WTC11 (cell line): ENCODE data around the gene MORC4. TPM values are rescaled to one million over a fixed set of nuclear protein-coding genes. Genes with fewer than 3 reads are reported as not detected.

Experiments used
- ATAC-seq: fragments of 200-7000 bp; cut with Tn5 transposase; 2 replicates; pipeline ENCODE4 v1.10.0; 2021; ENCODE audit warnings: mild to moderate bottlenecking, moderate library complexity
- CTCF ChIA-PET: fragments of 300-600 bp; sonication (Branson Sonifier 250); formaldehyde crosslinking; loops from one replicate; lab custom pipeline; 2021; ENCODE audit warnings: antibody characterized with exemption; lab: Charles Lee
- POLR2A ChIA-PET: fragments of 350-600 bp; sonication (Branson Sonifier 250); formaldehyde crosslinking; loops from one replicate; lab custom pipeline; 2021; ENCODE audit warnings: antibody characterized with exemption; lab: Charles Lee
- DNase-seq: peaks from one replicate; pipeline ENCODE4 v3.0.0; 2021; ENCODE audit warnings: low spot score
- H3K27ac Mint-ChIP-seq: 2 replicates; pipeline ENCODE4 v1.8.0; 2021; ENCODE audit warnings: mixed read lengths
- H3K27me3 Mint-ChIP-seq: 2 replicates; pipeline ENCODE4 v1.8.0; 2021; ENCODE audit warnings: low read depth, mild to moderate bottlenecking, moderate library complexity, mixed read lengths
- H3K36me3 Mint-ChIP-seq: 2 replicates; pipeline ENCODE4 v1.8.0; 2021; ENCODE audit warnings: mixed read lengths
- H3K4me1 Mint-ChIP-seq: 2 replicates; pipeline ENCODE4 v1.8.0; 2022; ENCODE audit warnings: mixed read lengths
- H3K4me3 Mint-ChIP-seq: 2 replicates; pipeline ENCODE4 v1.8.0; 2021; ENCODE audit warnings: mild to moderate bottlenecking, moderate library complexity, mixed read lengths
- H3K9me3 Mint-ChIP-seq: 2 replicates; pipeline ENCODE4 v1.8.0; 2021; ENCODE audit warnings: mixed read lengths
- ATF1 ChIP-seq: sonication (generic); formaldehyde crosslinking; IDR thresholded peaks from 2 replicates; pipeline ENCODE4 v1.8.1; 2023; ENCODE audit warnings: mild to moderate bottlenecking, moderate library complexity, missing genetic modification reagents
- CBFB ChIP-seq: sonication (generic); formaldehyde crosslinking; IDR thresholded peaks from 2 replicates; pipeline ENCODE4 v1.8.1; 2022; ENCODE audit warnings: mild to moderate bottlenecking, low read depth, missing genetic modification reagents
- CREB1 ChIP-seq: sonication (generic); formaldehyde crosslinking; IDR thresholded peaks from 2 replicates; pipeline ENCODE4 v1.8.0; 2023; ENCODE audit warnings: mild to moderate bottlenecking, missing genetic modification reagents
- CTCF ChIP-seq: fragments of 200-600 bp; IDR thresholded peaks from 2 replicates; pipeline ENCODE4 v1.8.0; 2022; ENCODE audit warnings: antibody characterized with exemption
- EMX1 ChIP-seq: fragments of 250-450 bp; sonication (Bioruptor Pico); IDR thresholded peaks from 2 replicates; pipeline ENCODE4 v1.8.0; 2021; ENCODE audit warnings: mild to moderate bottlenecking
- ESRRA ChIP-seq: sonication (generic); formaldehyde crosslinking; IDR thresholded peaks from 2 replicates; pipeline ENCODE4 v1.8.1; 2022; ENCODE audit warnings: mild to moderate bottlenecking, missing genetic modification reagents, borderline replicate concordance
- ETV6 ChIP-seq: sonication (generic); formaldehyde crosslinking; IDR thresholded peaks from 2 replicates; pipeline ENCODE4 v1.8.1; 2022; ENCODE audit warnings: mild to moderate bottlenecking, missing genetic modification reagents
- FOXJ3 ChIP-seq: sonication (generic); formaldehyde crosslinking; IDR thresholded peaks from 2 replicates; pipeline ENCODE4 v1.9.0; 2021; ENCODE audit warnings: missing genetic modification reagents, mild to moderate bottlenecking, borderline replicate concordance
- JUN ChIP-seq: sonication (generic); formaldehyde crosslinking; IDR thresholded peaks from 2 replicates; pipeline ENCODE4 v1.8.0; 2023; ENCODE audit warnings: mild to moderate bottlenecking, missing genetic modification reagents
- MLX ChIP-seq: sonication (generic); formaldehyde crosslinking; IDR thresholded peaks from 2 replicates; pipeline ENCODE4 v1.8.1; 2023; ENCODE audit warnings: mild to moderate bottlenecking, missing genetic modification reagents, moderate library complexity
- MXD4 ChIP-seq: fragments of 250-450 bp; sonication (Bioruptor Pico); IDR thresholded peaks from 2 replicates; pipeline ENCODE4 v1.8.0; 2021; ENCODE audit warnings: mild to moderate bottlenecking, moderate library complexity, borderline replicate concordance
- RORB ChIP-seq: fragments of 250-450 bp; sonication (Bioruptor Pico); IDR thresholded peaks from 2 replicates; pipeline ENCODE4 v1.9.0; 2021; ENCODE audit warnings: mild to moderate bottlenecking
- TEAD4 ChIP-seq: sonication (generic); formaldehyde crosslinking; IDR thresholded peaks from 2 replicates; pipeline ENCODE4 v1.8.0; 2022; ENCODE audit warnings: mild to moderate bottlenecking, missing genetic modification reagents
- TP53 ChIP-seq: sonication (generic); formaldehyde crosslinking; IDR thresholded peaks from 2 replicates; pipeline ENCODE4 v1.8.1; 2023; ENCODE audit warnings: mild to moderate bottlenecking, missing genetic modification reagents
- ZNF263 ChIP-seq: sonication (generic); formaldehyde crosslinking; IDR thresholded peaks from 2 replicates; pipeline ENCODE4 v1.8.1; 2022; ENCODE audit warnings: low read depth, mild to moderate bottlenecking, moderate library complexity, missing genetic modification reagents
- ZNF416 ChIP-seq: fragments of 250-450 bp; sonication (Bioruptor Pico); IDR thresholded peaks from 2 replicates; pipeline ENCODE4 v1.9.0; 2021; ENCODE audit warnings: mild to moderate bottlenecking, inconsistent platforms
- total RNA-seq: library from RNA; stranded (reverse); gene quantifications from 3 replicates; pipeline ENCODE4 v1.2.3, GENCODE V29; 2021
- TF ChIP-seq, protein P1 (sequence below): fragments of 250-450 bp; sonication (Bioruptor Pico); IDR thresholded peaks from 2 replicates; pipeline ENCODE4 v1.8.0; 2021; ENCODE audit warnings: mild to moderate bottlenecking
- TF ChIP-seq, protein P2 (sequence below): fragments of 250-450 bp; sonication (Bioruptor Pico); IDR thresholded peaks from 2 replicates; pipeline ENCODE4 v1.9.0; 2021; ENCODE audit warnings: mild to moderate bottlenecking
- TF ChIP-seq, protein P3 (sequence below): sonication (generic); formaldehyde crosslinking; IDR thresholded peaks from 2 replicates; pipeline ENCODE4 v1.8.1; 2023; ENCODE audit warnings: mild to moderate bottlenecking, missing genetic modification reagents
- TF ChIP-seq, protein P4 (sequence below): sonication (generic); formaldehyde crosslinking; IDR thresholded peaks from 2 replicates; pipeline ENCODE4 v1.8.1; 2022; ENCODE audit warnings: low read depth, mild to moderate bottlenecking, moderate library complexity, missing genetic modification reagents, borderline replicate concordance

The MORC4 gene
- total RNA-seq, 1 experiment from 2014 or later = 4.6 TPM

DNA sequence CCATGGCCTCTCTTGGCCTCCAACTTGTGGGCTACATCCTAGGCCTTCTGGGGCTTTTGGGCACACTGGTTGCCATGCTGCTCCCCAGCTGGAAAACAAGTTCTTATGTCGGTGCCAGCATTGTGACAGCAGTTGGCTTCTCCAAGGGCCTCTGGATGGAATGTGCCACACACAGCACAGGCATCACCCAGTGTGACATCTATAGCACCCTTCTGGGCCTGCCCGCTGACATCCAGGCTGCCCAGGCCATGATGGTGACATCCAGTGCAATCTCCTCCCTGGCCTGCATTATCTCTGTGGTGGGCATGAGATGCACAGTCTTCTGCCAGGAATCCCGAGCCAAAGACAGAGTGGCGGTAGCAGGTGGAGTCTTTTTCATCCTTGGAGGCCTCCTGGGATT, 71.8 kb downstream of the MORC4 start:
- no peaks in the 10 kb centered on the region for H3K4me1 Mint-ChIP-seq
- no peak for DNase-seq
- H3K27me3 Mint-ChIP-seq = no peaks in the 10 kb centered on the region
- POLR2A ChIA-PET = interaction anchor here (0.6 kb wide), 1 partner anchor 687 kb away, joined by 3 read pairs; no protein-coding TSS in a partner anchor
- H3K27ac Mint-ChIP-seq = no peak overlapping the region
- no peak for TF ChIP-seq CTCF
- TF ChIP-seq CBFB (CRISPR knock-in tag) = no peak
- TF ChIP-seq ZNF416 (CRISPR knock-in tag) = no peak
- TF ChIP-seq ZNF263 (CRISPR knock-in tag) = no peak
- TF ChIP-seq FOXJ3 = no peak
- no peak for TF ChIP-seq EMX1 (CRISPR knock-in tag)
- TF ChIP-seq, protein P1, sequence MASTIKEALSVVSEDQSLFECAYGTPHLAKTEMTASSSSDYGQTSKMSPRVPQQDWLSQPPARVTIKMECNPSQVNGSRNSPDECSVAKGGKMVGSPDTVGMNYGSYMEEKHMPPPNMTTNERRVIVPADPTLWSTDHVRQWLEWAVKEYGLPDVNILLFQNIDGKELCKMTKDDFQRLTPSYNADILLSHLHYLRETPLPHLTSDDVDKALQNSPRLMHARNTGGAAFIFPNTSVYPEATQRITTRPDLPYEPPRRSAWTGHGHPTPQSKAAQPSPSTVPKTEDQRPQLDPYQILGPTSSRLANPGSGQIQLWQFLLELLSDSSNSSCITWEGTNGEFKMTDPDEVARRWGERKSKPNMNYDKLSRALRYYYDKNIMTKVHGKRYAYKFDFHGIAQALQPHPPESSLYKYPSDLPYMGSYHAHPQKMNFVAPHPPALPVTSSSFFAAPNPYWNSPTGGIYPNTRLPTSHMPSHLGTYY = no peak
- TF ChIP-seq ATF1 (CRISPR knock-in tag) = no peak
- TF ChIP-seq, protein P2, sequence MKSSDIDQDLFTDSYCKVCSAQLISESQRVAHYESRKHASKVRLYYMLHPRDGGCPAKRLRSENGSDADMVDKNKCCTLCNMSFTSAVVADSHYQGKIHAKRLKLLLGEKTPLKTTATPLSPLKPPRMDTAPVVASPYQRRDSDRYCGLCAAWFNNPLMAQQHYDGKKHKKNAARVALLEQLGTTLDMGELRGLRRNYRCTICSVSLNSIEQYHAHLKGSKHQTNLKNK (CRISPR knock-in tag) = no peak
- TF ChIP-seq, all 79 proteins: peak for 0
- ATAC-seq = no peak
- no peak overlapping the region for H3K4me3 Mint-ChIP-seq
- no peaks in the 10 kb centered on the region for H3K36me3 Mint-ChIP-seq
- CTCF ChIA-PET = no interaction called here
- H3K9me3 Mint-ChIP-seq = no peaks in the 10 kb centered on the region

- no peaks in the 10 kb centered on the region for H3K36me3 Mint-ChIP-seq
- POLR2A ChIA-PET = interaction anchor here (0.6 kb wide), 1 partner anchor 687 kb away, joined by 3 read pairs; no protein-coding TSS in a partner anchor
- H3K27ac Mint-ChIP-seq = no peak overlapping the region
- H3K4me3 Mint-ChIP-seq = no peak overlapping the region
- CTCF ChIA-PET = no interaction called here
- TF ChIP-seq ESRRA (CRISPR knock-in tag) (no peak), TP53 (CRISPR knock-in tag) (no peak), ATF1 (CRISPR knock-in tag) (no peak), MXD4 (CRISPR knock-in tag) (no peak), MLX (no peak), CREB1 (CRISPR knock-in tag) (no peak), RORB (CRISPR knock-in tag) (no peak), TEAD4 (CRISPR knock-in tag) (no peak), JUN (no peak), ETV6 (CRISPR knock-in tag) (no peak)
- TF ChIP-seq, protein P3, sequence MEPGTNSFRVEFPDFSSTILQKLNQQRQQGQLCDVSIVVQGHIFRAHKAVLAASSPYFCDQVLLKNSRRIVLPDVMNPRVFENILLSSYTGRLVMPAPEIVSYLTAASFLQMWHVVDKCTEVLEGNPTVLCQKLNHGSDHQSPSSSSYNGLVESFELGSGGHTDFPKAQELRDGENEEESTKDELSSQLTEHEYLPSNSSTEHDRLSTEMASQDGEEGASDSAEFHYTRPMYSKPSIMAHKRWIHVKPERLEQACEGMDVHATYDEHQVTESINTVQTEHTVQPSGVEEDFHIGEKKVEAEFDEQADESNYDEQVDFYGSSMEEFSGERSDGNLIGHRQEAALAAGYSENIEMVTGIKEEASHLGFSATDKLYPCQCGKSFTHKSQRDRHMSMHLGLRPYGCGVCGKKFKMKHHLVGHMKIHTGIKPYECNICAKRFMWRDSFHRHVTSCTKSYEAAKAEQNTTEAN (CRISPR knock-in tag) = no peak
- TF ChIP-seq, protein P4, sequence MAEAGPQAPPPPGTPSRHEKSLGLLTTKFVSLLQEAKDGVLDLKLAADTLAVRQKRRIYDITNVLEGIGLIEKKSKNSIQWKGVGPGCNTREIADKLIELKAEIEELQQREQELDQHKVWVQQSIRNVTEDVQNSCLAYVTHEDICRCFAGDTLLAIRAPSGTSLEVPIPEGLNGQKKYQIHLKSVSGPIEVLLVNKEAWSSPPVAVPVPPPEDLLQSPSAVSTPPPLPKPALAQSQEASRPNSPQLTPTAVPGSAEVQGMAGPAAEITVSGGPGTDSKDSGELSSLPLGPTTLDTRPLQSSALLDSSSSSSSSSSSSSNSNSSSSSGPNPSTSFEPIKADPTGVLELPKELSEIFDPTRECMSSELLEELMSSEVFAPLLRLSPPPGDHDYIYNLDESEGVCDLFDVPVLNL (CRISPR knock-in tag) = no peak
- ATAC-seq (no peak), DNase-seq (no peak)
- no peaks in the 10 kb centered on the region for H3K4me1 Mint-ChIP-seq
- H3K27me3 Mint-ChIP-seq = no peaks in the 10 kb centered on the region
- H3K9me3 Mint-ChIP-seq = no peaks in the 10 kb centered on the region
These were observed 72.3 kb downstream of the MORC4 start for GRCh38 chrX:106927700-106928099.
